Choroid plexus epithelial cell (primary cell): ENCODE data around the gene RNASE1.
"Not testable (repeated sequence)": the region's sequence is repeated elsewhere in the genome, so short reads cannot be mapped to it uniquely, and the experiment has no call there.

Source experiments
- DNase-seq: peaks from one replicate; pipeline ENCODE4 v3.0.0-alpha.2; 2010; ENCODE audit warnings: low read depth
- H3K4me3 ChIP-seq: 2 replicates; pipeline ENCODE4 v1.5.1; 2011; ENCODE audit warnings: low read depth, mild to moderate bottlenecking, control low read depth, low read length, moderate library complexity
- TF ChIP-seq, protein P1 (sequence below): conservative IDR thresholded peaks from 2 replicates; pipeline ENCODE4 v1.5.1; 2011; ENCODE audit warnings: low read depth, mild to moderate bottlenecking, control low read depth, inconsistent platforms, low read length, moderate library complexity

RNASE1 gene

DNA sequence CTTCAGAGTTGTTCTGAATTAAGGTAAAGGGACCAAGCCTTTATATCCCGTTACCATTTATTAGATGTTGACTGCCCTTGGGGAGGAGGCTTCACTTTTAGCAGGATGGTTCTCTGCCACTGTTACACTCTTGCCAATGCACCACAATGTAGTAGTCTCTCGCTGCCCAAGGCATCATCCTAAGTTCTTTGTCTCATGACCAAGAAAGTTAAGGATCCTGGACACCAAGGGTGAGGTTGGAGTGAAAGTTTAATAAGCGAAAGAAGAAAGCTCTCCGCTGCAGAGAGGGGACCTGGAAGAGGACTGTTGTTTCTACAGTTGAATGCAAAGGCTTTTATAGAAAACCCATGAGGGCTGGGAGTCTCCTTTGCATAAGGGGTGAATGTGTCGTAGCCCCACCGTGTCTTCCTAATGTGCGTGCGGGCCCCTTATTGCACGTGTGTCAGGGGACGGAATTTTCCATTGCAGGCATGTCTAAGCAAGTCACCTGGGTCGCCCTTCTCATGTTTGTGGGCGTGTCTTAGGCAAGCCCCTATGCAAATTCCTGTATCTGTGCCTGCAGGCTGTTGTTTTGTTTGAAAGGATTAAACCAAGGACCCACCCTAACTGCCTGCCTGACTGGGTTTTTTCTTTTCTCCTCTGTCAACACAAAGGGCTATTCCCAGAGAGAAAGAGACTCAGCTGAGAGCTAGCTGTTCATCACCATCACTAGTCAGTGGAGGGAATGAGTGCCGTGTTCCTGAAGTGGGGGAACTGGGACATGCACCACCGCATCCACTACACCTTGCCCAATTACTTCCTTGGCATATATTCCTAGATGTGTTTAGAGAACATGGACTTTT is 17.6 kb upstream of the RNASE1 start:
- TF ChIP-seq, protein P1, sequence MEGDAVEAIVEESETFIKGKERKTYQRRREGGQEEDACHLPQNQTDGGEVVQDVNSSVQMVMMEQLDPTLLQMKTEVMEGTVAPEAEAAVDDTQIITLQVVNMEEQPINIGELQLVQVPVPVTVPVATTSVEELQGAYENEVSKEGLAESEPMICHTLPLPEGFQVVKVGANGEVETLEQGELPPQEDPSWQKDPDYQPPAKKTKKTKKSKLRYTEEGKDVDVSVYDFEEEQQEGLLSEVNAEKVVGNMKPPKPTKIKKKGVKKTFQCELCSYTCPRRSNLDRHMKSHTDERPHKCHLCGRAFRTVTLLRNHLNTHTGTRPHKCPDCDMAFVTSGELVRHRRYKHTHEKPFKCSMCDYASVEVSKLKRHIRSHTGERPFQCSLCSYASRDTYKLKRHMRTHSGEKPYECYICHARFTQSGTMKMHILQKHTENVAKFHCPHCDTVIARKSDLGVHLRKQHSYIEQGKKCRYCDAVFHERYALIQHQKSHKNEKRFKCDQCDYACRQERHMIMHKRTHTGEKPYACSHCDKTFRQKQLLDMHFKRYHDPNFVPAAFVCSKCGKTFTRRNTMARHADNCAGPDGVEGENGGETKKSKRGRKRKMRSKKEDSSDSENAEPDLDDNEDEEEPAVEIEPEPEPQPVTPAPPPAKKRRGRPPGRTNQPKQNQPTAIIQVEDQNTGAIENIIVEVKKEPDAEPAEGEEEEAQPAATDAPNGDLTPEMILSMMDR, result no peak
- H3K4me3 ChIP-seq, result no peak overlapping the region
- no peak for DNase-seq

DNA sequence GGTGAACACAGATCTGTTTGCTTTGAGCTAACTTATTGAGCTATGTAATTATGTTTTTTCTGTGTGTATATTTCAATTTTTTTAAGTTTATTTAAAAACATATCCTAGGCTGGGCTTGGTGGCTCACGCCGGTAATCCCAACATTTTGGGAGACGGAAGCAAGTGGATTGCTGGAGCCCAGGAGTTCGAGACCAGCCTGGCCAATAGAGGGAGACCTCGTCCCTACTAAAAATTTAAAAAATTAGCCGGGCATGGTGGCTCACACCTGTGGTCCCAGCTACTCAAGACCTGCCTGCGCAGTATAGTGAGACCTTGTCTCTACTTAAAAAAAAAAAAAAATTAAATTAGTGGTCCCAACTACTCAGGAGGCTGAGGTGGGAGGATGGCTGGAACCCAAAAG is 16.2 kb upstream of the RNASE1 start:
- no peak overlapping the region for H3K4me3 ChIP-seq
- TF ChIP-seq, protein P1, result no peak
- no peak for DNase-seq

DNA sequence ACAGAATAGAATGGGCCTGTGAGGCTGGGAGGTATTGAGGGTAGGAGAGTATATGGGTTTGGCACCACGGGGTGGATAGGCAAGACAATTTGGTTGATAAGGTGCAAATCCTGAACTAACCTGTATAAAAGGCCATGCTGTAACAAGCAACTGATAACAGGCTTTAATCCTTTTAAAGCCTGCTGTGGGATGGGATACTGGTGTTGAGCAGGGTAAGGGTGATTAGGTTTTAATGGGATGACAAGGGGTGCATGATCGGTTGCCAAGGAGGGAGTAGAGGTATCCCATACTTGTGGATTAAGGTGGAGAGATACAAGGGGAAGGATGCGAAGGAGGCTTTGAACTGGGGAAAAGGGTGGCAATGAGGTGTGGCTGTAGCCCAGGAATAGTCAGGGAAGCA is 13.3 kb upstream of the RNASE1 start:
- DNase-seq, H3K4me3 ChIP-seq: not testable (repeated sequence)

DNA sequence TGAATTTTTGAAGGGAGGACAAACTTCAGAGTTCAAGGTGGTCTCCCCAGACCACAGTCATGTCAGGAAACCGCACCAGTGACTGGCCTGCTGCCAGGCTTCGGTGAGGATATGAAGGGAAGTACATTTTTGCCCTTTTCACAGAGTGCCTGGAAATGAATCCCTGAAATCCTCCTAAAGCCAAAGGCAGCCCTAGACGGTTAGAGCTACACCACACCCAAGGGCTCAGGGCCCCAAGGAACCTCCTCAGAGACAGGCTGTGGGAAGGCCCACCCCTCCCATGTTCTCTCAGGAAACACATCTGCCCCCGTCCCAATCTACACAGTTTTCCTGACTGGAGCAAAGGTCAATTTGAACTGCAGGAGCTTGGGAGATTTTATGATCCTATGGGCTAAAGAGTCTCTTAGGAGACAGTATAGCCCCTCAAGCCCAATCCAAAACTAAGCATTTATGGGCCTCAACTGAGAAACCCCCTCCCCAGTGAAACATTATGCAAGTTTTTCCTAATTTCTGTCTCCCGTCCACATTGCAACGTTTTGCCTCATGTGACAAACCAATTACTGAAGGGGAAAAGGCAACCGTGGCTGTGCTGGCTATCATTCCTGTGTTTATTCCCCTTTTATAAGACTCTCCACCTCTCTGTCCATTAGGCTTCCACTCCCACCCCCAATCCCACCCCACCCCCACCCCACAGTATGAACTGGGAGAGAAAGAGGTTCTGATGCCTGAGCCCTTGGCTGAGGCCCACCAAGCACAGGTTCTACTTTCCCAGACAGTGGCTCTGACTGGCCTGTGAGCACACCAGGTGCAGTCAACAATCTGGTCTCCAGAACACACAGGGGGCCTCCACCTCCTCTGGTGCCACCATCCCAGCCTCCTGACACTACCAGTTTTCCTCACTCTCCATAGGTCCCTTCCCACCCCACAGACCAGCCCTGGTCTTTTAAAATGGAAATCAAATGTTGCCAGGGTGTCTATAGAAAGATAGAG is 9.6 kb upstream of the RNASE1 start:
- no peak overlapping the region for H3K4me3 ChIP-seq
- DNase-seq, result no peak
- TF ChIP-seq, protein P1, result no peak

DNA sequence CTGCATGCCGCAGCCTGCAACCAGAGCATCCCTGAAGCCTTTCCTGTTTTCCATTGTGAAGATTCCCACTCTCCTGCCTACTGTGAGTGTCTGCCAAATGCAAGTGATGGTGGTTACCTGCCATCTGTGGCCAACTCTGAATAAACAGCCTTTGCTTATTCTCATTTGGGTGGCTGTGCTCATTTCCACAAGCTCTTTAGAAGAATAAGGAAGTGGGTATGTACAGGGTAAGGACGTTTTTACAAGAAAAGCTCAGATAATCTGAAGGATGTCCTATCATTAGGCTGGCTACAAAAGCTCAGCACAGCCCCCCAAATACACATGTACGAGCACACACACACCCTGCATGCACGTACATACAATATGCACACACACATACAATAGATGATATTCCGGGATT is 7.3 kb upstream of the RNASE1 start:
- no peak for DNase-seq

DNA sequence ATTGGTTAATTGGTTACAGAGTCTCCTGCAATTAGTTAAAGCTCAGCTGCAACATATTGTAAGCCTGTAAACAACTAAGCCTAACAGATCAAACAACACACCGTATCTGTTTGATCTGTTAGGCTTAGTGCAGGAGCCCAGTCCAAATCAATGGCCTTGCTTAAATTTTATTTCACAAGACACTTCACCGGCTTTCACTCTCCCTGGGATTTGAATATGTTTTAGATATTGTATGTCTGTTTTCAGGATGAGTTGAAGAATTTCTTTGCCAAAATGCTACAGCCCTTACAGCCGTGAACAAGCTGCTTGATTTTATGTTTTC is 5.5 kb upstream of the RNASE1 start:
- DNase-seq, result no peak
- H3K4me3 ChIP-seq, result no peak overlapping the region
- TF ChIP-seq, protein P1, result no peak

More for the DNA sequence above, 7.3 kb upstream of the RNASE1 start:
- TF ChIP-seq, protein P1, result no peak
- no peak overlapping the region for H3K4me3 ChIP-seq

DNA sequence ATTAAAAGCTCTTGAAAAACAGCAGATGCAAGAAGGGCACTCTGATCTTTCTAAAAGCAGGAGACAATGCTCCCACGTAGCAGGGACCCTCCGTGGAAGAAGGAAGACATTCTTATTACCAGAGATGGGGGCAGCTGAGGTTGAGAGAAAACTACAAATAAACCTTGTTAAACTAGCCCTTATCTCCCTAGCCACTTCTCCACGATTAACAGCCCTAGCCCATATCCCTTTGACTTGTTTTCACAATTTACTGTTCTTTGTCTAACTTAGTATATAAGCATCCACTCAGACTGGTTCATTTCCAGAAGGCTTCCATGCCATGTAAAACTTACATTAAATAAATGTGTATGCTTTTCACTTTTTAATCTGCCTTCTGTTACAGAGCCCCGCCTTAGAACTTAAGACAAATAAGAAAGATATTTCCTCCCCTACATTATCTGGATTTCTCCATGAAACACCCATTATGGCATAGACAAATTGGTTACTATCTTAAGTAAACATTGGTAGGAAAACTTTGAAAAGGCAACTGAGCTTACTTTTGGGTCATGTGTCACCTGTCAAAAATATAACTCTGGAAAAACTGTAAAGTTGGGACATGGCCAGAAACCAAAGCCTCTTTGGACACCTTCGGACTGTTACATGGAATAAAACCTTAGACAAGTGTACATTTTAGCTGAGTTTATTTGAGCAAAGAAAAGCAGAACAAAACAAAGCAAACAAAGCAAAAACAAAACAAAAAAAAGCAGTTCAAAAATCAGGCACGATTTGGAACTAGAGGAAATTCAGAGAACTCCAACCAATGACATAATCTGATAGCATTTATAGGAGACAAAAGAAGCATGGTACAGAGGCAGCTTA is 4.9 kb upstream of the RNASE1 start:
- TF ChIP-seq, protein P1, result no peak
- DNase-seq, result no peak
- H3K4me3 ChIP-seq, result no peak overlapping the region
